HG02610 (cell line): ENCODE data around the gene ABCF1.

Experiments used
- ATAC-seq: cut with Tn5 transposase; IDR thresholded peaks from one replicate; pipeline ENCODE4 v1.9.1; 2021; ENCODE audit warnings: mild to moderate bottlenecking, moderate library complexity; ENCODE audit not compliant: unreplicated experiment

Gene ABCF1

GRCh38 chr6:30618270-30618797 lies 47.1 kb downstream of the ABCF1 start:
- ATAC-seq: no peak

DNA sequence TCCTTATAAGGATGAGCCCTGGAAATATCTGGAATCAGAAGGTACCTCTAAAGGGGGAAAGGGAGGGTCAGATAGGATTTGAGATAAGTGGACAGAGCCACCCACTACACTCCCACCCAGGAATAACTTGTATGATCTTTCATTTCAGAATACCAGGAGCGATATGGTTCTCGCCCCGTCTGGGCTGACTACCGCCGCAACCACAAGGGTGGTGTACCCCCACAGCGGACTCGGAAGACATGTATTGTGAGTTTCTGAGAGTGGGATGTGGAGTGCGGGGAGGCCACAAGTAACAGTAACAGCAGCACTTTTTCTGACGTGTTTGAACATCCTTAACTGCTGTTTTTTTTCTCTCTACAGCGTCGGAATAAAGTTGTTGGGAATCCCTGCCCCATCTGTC lies 48.3 kb downstream of the ABCF1 start:
- no peak for ATAC-seq

GRCh38 chr6:30625511-30625910 lies 54.3 kb downstream of the ABCF1 start:
- ATAC-seq: no peak

DNA sequence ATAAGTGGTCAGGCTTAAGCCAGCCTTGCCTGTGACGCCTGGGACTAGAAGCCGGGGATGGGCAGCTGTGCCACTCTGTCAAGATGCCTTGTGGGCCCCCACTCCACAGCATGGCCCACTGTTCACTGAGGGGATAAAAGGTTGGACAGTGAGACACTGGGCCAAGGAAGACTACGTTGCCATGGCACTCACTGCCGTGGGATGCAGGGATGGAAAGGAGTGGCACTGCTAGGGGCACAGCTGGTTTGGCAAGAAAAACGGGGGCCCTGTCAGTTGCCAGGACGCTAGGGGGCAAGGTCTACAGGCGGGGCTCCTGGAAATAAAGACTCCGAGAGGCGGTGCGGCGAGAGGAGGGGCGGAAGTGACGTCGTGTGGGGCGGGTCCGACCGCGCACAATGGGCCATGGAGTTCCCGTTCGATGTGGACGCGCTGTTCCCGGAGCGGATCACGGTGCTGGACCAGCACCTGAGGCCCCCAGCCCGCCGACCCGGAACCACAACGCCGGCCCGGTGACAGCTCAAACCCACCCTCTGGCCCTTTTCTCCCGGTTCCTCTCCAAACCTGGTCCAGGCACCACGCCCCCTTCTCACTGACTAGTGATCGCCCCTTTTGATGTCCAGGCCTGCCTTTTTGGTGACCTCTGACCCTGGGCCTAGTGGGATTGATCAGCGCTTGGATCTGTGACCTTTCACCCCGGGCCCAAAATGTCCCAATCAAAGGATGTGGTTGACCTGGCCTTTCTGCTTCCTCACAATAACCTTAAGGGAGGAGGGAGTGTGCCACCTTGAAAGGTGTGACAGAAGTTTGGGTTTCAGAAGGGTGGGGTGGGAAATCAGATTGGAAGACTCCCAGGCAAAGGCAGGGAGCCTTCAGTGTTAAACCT lies 55.5 kb downstream of the ABCF1 start, which contains the start of gene ATAT1:
Gene ATAT1, plus strand, starts transcription at position 391 of the 883 bp plus-strand sequence.
- peak; percentile 94 for ATAC-seq

DNA sequence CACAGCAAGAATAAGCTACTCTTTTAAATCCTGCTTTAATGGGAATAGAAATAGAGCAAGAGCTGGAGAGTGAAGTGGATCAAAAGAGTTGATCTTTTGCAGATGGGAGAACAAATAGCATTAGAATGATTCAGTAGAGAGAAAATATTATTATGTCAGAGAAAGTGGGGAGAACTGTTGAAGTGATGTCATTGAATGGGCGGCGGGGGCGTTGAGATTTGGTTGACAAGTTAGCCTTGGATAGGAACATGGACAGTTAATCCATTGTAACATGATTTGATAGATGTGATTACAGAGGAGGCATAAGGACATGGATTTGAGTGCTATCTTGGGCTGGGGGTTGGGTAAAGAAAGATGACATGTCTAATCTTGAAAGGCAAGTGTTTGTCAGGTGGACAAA lies 64.6 kb downstream of the ABCF1 start:
- no peak for ATAC-seq

DNA sequence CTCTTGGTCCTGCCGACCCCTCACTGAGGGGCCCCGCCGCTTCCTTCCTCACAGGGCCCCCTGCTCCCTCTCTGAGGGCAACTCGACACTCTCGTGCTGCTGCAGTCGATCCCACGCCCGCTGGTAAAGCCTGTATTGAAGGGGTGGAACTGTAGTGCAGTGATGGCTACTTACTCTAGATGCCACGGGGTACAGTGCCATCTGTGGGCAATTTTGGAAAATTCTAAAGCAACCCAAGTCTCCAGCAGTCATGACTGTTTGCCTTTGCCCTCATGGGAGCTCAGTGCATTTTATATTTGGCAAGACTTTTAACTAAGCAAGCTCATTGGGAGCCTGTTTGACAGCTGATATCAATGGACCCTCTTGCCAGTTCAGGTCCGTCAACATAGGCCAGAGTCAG lies 69.2 kb downstream of the ABCF1 start:
- no peak for ATAC-seq

GRCh38 chr6:30641048-30641447 lies 69.8 kb downstream of the ABCF1 start:
- no peak for ATAC-seq
